G401 (cell line): Measurements from ENCODE around the gene APAF1. TPM values are rescaled to one million over a fixed set of nuclear protein-coding genes. Genes with fewer than 3 reads are reported as not detected.
"Not testable (repeated sequence)": the region's sequence is repeated elsewhere in the genome, so short reads cannot be mapped to it uniquely, and the experiment has no call there.

ENCODE experiments used
- DNase-seq: peaks from one replicate; pipeline ENCODE4 v3.0.0-alpha.2; 2015; ENCODE audit warnings: low spot score
- in situ Hi-C: cut with HindIII; loops from 2 replicates; pipeline ENCODE4 v1.10.0; 2016; ENCODE audit warnings: low sequenced_read_pairs, mixed read lengths
- total RNA-seq: library from RNA; depleted of rRNA; stranded (reverse); fragments of >200 nt; shearing (Covaris generic); gene quantifications from 2 replicates; pipeline ENCODE4 v1.2.3, GENCODE V29; 2014

The APAF1 gene
- total RNA-seq, 1 experiment from 2014 or later = 32.1 TPM

GRCh38 chr12:98745578-98746391 is 100.7 kb downstream of the APAF1 start:
- in situ Hi-C loops = no loop called here
- DNase-seq = no peak

- in situ Hi-C loops = no loop called here
- no peak for DNase-seq
Measured at GRCh38 chr12:98748463-98748862, 103.4 kb downstream of the APAF1 start.

- DNase-seq = peak; percentile 33
- in situ Hi-C loops = no loop called here
Measured at GRCh38 chr12:98750511-98750910, 105.4 kb downstream of the APAF1 start.

- in situ Hi-C loops = no loop called here
- no peak for DNase-seq
Measured at GRCh38 chr12:98751580-98752115, 106.6 kb downstream of the APAF1 start.

GRCh38 chr12:98752726-98753125 is 107.6 kb downstream of the APAF1 start:
- no peak for DNase-seq
- in situ Hi-C loops = no loop called here

GRCh38 chr12:98754095-98754494 is 109.0 kb downstream of the APAF1 start:
- no peak for DNase-seq

GRCh38 chr12:98755855-98756254 is 110.8 kb downstream of the APAF1 start:
- in situ Hi-C loops, DNase-seq: not testable (repeated sequence)

More at GRCh38 chr12:98754095-98754494, 109.0 kb downstream of the APAF1 start:
- in situ Hi-C loops = no loop called here

- in situ Hi-C loops = no loop called here
- no peak for DNase-seq
Measured at GRCh38 chr12:98757455-98757854, 112.4 kb downstream of the APAF1 start.

- in situ Hi-C loops = no loop called here
- DNase-seq = peak; percentile 66
Measured at GRCh38 chr12:98758331-98758730, 113.2 kb downstream of the APAF1 start.

GRCh38 chr12:98763656-98764055 is 118.6 kb downstream of the APAF1 start:
- in situ Hi-C loops = no loop called here

GRCh38 chr12:98767248-98767647 is 122.2 kb downstream of the APAF1 start:
- DNase-seq = no peak
- in situ Hi-C loops = no loop called here

More at GRCh38 chr12:98763656-98764055, 118.6 kb downstream of the APAF1 start:
- DNase-seq = no peak

- in situ Hi-C loops = no loop called here
- DNase-seq = no peak
Measured at GRCh38 chr12:98769068-98769467, 124.0 kb downstream of the APAF1 start.

- in situ Hi-C loops = no loop called here
- no peak for DNase-seq
Measured at GRCh38 chr12:98770230-98770629, 125.1 kb downstream of the APAF1 start.

GRCh38 chr12:98771811-98772752 is 127.0 kb downstream of the APAF1 start:
- DNase-seq = no peak
- in situ Hi-C loops = no loop called here

GRCh38 chr12:98772818-98773217 is 127.7 kb downstream of the APAF1 start:
- in situ Hi-C loops = no loop called here

GRCh38 chr12:98780261-98780660 is 135.2 kb downstream of the APAF1 start:
- in situ Hi-C loops = no loop called here
- DNase-seq = no peak

More at GRCh38 chr12:98772818-98773217, 127.7 kb downstream of the APAF1 start:
- no peak for DNase-seq

GRCh38 chr12:98783420-98783819 is 138.3 kb downstream of the APAF1 start:
- no peak for DNase-seq
- in situ Hi-C loops = no loop called here
